HL-60 (cell line): ENCODE measurements around the gene GINM1.

Source experiments
- CTCF ChIP-seq: IDR thresholded peaks from one replicate; pipeline ENCODE4 v1.5.1; 2011; ENCODE audit warnings: low read length, control low read depth, inconsistent platforms; ENCODE audit not compliant: insufficient read depth
- POLR2AphosphoS5 ChIP-seq: IDR thresholded peaks from 2 replicates; pipeline ENCODE4 v1.6.1; 2012; ENCODE audit warnings: low read depth
- REST ChIP-seq: IDR thresholded peaks from 2 replicates; pipeline ENCODE4 v1.6.1; 2012; ENCODE audit warnings: low read depth; ENCODE audit not compliant: insufficient replicate concordance

- TF ChIP-seq CTCF (no peak), POLR2AphosphoS5 (no peak), REST (no peak)
Observed at GRCh38 chr6:149559389-149559788, 6.8 kb upstream of the GINM1 start.
